IMR-90 (cell line): Measurements from ENCODE around the gene ZDHHC17. TPM values are rescaled to one million over a fixed set of nuclear protein-coding genes. Genes with fewer than 3 reads are reported as not detected.
A peak's percentile ranks its signal among the peaks of the same experiment; 100 is the strongest.

Experiments
- ATAC-seq: fragments of 200-7000 bp; cut with Tn5 transposase; 2 replicates; pipeline ENCODE4 v1.9.1; 2020; ENCODE audit warnings: low read depth, mild to moderate bottlenecking, moderate library complexity
- BruUV-seq: library from RNA; stranded (reverse); fragments of 400-500 nt; replicated peaks from 2 replicates; lab custom pipeline; 2021; lab: Mats Ljungman, UMichigan
- CTCF ChIA-PET: fragments of 300-600 bp; formaldehyde crosslinking; extraction: SDS; loops from one replicate; lab custom pipeline; 2021; ENCODE audit warnings: antibody characterized with exemption; lab: Yijun Ruan, JAX
- POLR2A ChIA-PET: fragments of 300-600 bp; sonication (Branson Sonifier 250); formaldehyde crosslinking; loops from one replicate; lab custom pipeline; 2022; ENCODE audit warnings: antibody characterized with exemption; ENCODE audit not compliant: unreplicated experiment; lab: Charles Lee
- DNase-seq: peaks from one replicate; pipeline ENCODE4 v3.0.0; 2013
- H2AFZ ChIP-seq: replicated peaks from 2 replicates; pipeline ENCODE3; 2013; ENCODE audit warnings: low read length, mild to moderate bottlenecking; ENCODE audit not compliant: poor library complexity
- H2AK5ac ChIP-seq: 2 replicates; pipeline ENCODE4 v1.6.1; 2013; ENCODE audit warnings: low read depth, low read length, inconsistent platforms
- H2AK9ac ChIP-seq: replicated peaks from 2 replicates; pipeline ENCODE3; 2013; ENCODE audit warnings: mild to moderate bottlenecking, low read depth, low read length, moderate library complexity; ENCODE audit not compliant: poor library complexity
- H2BK120ac ChIP-seq: 2 replicates; pipeline ENCODE4 v1.6.1; 2013; ENCODE audit warnings: low read depth, low read length, inconsistent platforms
- H2BK15ac ChIP-seq: 3 replicates; pipeline ENCODE4 v1.6.1; 2013; ENCODE audit warnings: low read depth, low read length, inconsistent platforms
- H2BK20ac ChIP-seq: 2 replicates; pipeline ENCODE4 v1.6.1; 2013; ENCODE audit warnings: low read depth, mild to moderate bottlenecking, inconsistent platforms, low read length, moderate library complexity
- H2BK5ac ChIP-seq: 2 replicates; pipeline ENCODE4 v1.6.1; 2013; ENCODE audit warnings: mild to moderate bottlenecking, low read depth, low read length, inconsistent platforms; ENCODE audit not compliant: poor library complexity, severe bottlenecking
- H3K14ac ChIP-seq: replicated peaks from 2 replicates; pipeline ENCODE4 v1.6.1; 2013; ENCODE audit warnings: low read depth, low read length, inconsistent platforms
- H3K18ac ChIP-seq: 2 replicates; pipeline ENCODE4 v1.6.1; 2013; ENCODE audit warnings: low read depth, low read length, control low read depth
- H3K23ac ChIP-seq: 2 replicates; pipeline ENCODE4 v1.6.1; 2013; ENCODE audit warnings: low read depth, low read length, inconsistent platforms
- H3K27ac ChIP-seq: 2 replicates; pipeline ENCODE4 v1.5.1; 2013; ENCODE audit warnings: mild to moderate bottlenecking, control low read depth, low read length; ENCODE audit not compliant: insufficient read depth
- H3K27me3 ChIP-seq: 2 replicates; pipeline ENCODE4 v1.6.1; 2013; ENCODE audit warnings: low read length; ENCODE audit not compliant: control insufficient read depth, insufficient read depth
- H3K36me3 ChIP-seq: 2 replicates; pipeline ENCODE4 v1.6.1; 2013; ENCODE audit warnings: low read length, mixed read lengths; ENCODE audit not compliant: control insufficient read depth, insufficient read depth
- H3K4ac ChIP-seq: 2 replicates; pipeline ENCODE4 v1.6.1; 2013; ENCODE audit warnings: low read depth, low read length, inconsistent platforms
- H3K4me1 ChIP-seq: 2 replicates; pipeline ENCODE4 v1.6.1; 2013; ENCODE audit warnings: low read length, mixed read lengths; ENCODE audit not compliant: control insufficient read depth, insufficient read depth
- H3K4me2 ChIP-seq: 2 replicates; pipeline ENCODE4 v1.6.1; 2013; ENCODE audit warnings: low read depth, mild to moderate bottlenecking, control low read depth, low read length, moderate library complexity
- H3K4me3 ChIP-seq: 2 replicates; pipeline ENCODE4 v1.5.1; 2013; ENCODE audit warnings: low read depth, mild to moderate bottlenecking, control low read depth, low read length, moderate library complexity; ENCODE audit not compliant: insufficient read depth
- H3K56ac ChIP-seq: 2 replicates; pipeline ENCODE4 v1.6.1; 2013; ENCODE audit warnings: low read length, inconsistent platforms; ENCODE audit not compliant: insufficient read depth; ENCODE audit errors: extremely low read depth
- H3K79me1 ChIP-seq, 2 experiments: 2 replicates each; pipeline ENCODE4 v1.6.1; 2013; ENCODE audit warnings: low read length in 2 of 2, inconsistent platforms in 1 of 2, low read depth in 1 of 2
- H3K9ac ChIP-seq: 2 replicates; pipeline ENCODE4 v1.6.1; 2013; ENCODE audit warnings: low read depth, low read length, control low read depth
- H3K9me1 ChIP-seq: 2 replicates; pipeline ENCODE4 v1.6.1; 2013; ENCODE audit warnings: low read length, inconsistent platforms; ENCODE audit not compliant: insufficient read depth
- H3K9me3 ChIP-seq: 2 replicates; pipeline ENCODE4 v1.6.1; 2013; ENCODE audit warnings: low read length; ENCODE audit not compliant: control insufficient read depth, insufficient read depth
- H4K20me1 ChIP-seq: 2 replicates; pipeline ENCODE4 v1.6.1; 2013; ENCODE audit warnings: low read length, inconsistent platforms; ENCODE audit not compliant: insufficient read depth
- H4K5ac ChIP-seq: 2 replicates; pipeline ENCODE4 v1.6.1; 2013; ENCODE audit warnings: mild to moderate bottlenecking, low read depth, low read length, control low read depth
- H4K8ac ChIP-seq, 2 experiments: 2 replicates each; pipeline ENCODE4 v1.6.1; 2013; ENCODE audit warnings: low read depth in 2 of 2, low read length in 2 of 2, control low read depth in 1 of 2, inconsistent platforms in 1 of 2
- H4K91ac ChIP-seq: 2 replicates; pipeline ENCODE4 v1.6.1; 2013; ENCODE audit warnings: low read depth, low read length, inconsistent platforms; ENCODE audit not compliant: insufficient read depth
- CEBPB ChIP-seq: IDR thresholded peaks from 2 replicates; pipeline ENCODE4 v1.6.1; 2012; ENCODE audit warnings: low read depth, low read length, improper control_type of control experiment
- CTCF ChIP-seq: conservative IDR thresholded peaks from 2 replicates; pipeline ENCODE4 v1.5.1; 2012; ENCODE audit warnings: mild to moderate bottlenecking, low read depth, low read length, improper control_type of control experiment
- WGBS, 2 experiments: methylation state at CpG; one replicate each; pipeline versions ENCODE4 v1.1.5 to v1.1.7; 2013; ENCODE audit warnings: missing lambda C conversion rate in 2 of 2; ENCODE audit not compliant: insufficient read length in 1 of 2; ENCODE audit errors: extremely low coverage in 2 of 2; 5-methylcytosine and 5-hydroxymethylcytosine counted together
- dilution Hi-C: fragments of 300-500 bp; cut with HindIII; formaldehyde crosslinking; loops from one replicate; pipeline ENCODE4 v1.14.3; 2018; ENCODE audit warnings: low sequenced_read_pairs; ENCODE audit not compliant: unreplicated experiment
- in situ Hi-C: fragments of 300-500 bp; cut with MboI; formaldehyde crosslinking; loops from 3 replicates; pipeline ENCODE4 v1.14.3; 2019; ENCODE audit warnings: low sequenced_read_pairs, inconsistent platforms, mixed read lengths
- intact Hi-C: fragments of 100-400 bp; cut with micrococcal nuclease; formaldehyde crosslinking; loops from 2 replicates; pipeline ENCODE4 v1.10.0; 2022
- polyA plus RNA-seq, 3 experiments: library from polyadenylated mRNA; depleted of rRNA; stranded (reverse); fragments of >200 nt; gene quantifications; 2 replicates each; pipeline ENCODE4 v1.2.3, GENCODE V29; 2012; ENCODE audit warnings: low replicate concordance in 1 of 3
- total RNA-seq: library from RNA; depleted of rRNA; stranded (reverse); fragments of >200 nt; gene quantifications from 2 replicates; pipeline ENCODE4 v1.2.3, GENCODE V29; 2012

The ZDHHC17 gene
- total and polyA plus RNA-seq, 2 of the 4 experiments (the other 2 are of a cell fraction): 23.3 to 125 TPM

- TF ChIP-seq CTCF: no peak
Observed at GRCh38 chr12:76863005-76863670, 99.2 kb downstream of the ZDHHC17 start (continued).

GRCh38 chr12:76863837-76864236 lies 99.9 kb downstream of the ZDHHC17 start:
- Histone ChIP-seq H2BK20ac (peak overlapping the region; percentile 81), H3K27me3 (no peaks in the 10 kb centered on the region), H4K8ac (peak overlapping the region in 1 of 2 experiments; percentile 78; a peak in 2 of 4 replicates), H2BK120ac (peak overlapping the region; percentile 84), H4K91ac (peak overlapping the region; percentile 37), H3K14ac (peak overlapping the region; percentile 77), H3K9me1 (peaks cover 15% of the 10 kb centered on the region; the same call in 1 of the 2 replicates), H3K4ac (peak overlapping the region; percentile 78), H3K36me3 (peaks cover 10% of the 10 kb centered on the region), H4K5ac (peak overlapping the region; percentile 9; the same call in 1 of the 2 replicates), H3K18ac (peak overlapping the region; percentile 40), H2BK5ac (peak overlapping the region; percentile 82), H3K4me1 (peaks cover 12% of the 10 kb centered on the region), H2AK9ac (no peak overlapping the region), H3K79me1 (peaks cover 19 to 56% of the 10 kb centered on the region in 2 experiments), H4K20me1 (peaks cover 10% of the 10 kb centered on the region), H3K9ac (peak overlapping the region; percentile 21; the same call in 1 of the 2 replicates), H2AK5ac (peak overlapping the region; percentile 47), H3K4me2 (peak overlapping the region; percentile 58), H3K4me3 (no peak overlapping the region), H3K23ac (peak overlapping the region; percentile 79; the same call in 1 of the 2 replicates), H3K56ac (peak overlapping the region; percentile 71; the same call in 1 of the 2 replicates), H2AFZ (no peak overlapping the region), H3K27ac (peak overlapping the region; percentile 70; the same call in 1 of the 2 replicates), H2BK15ac (peak overlapping the region; percentile 46; the same call in 1 of the 3 replicates), H3K9me3 (no peaks in the 10 kb centered on the region)
- intact Hi-C loops: loop anchor here (1.0 to 5.0 kb wide), 2 partner anchors 15 to 148 kb away; partner anchors contain the start of gene CSRP2
- DNase-seq: peak; percentile 27
- TF ChIP-seq CEBPB: no peak
- WGBS, 2 experiments: 0% methylated on average over 1 of the region's 4 CpGs; no CpG with 5 or more reads in 1 of the 2 experiments
- peak; percentile 25 for ATAC-seq
- BruUV-seq: no TSS peak
- POLR2A ChIA-PET: interaction anchor here (0.6 kb wide), 1 partner anchor 8 kb away, joined by 3 read pairs; no protein-coding TSS in a partner anchor
- in situ Hi-C loops: no loop called here
- CTCF ChIA-PET: interaction anchor here (0.8 to 1.2 kb wide), 3 partner anchors 12 to 146 kb away, joined by 3 to 4 read pairs (median 3); no protein-coding TSS in a partner anchor
- dilution Hi-C loops: no loop called here
